ENCODE measurements around the gene USP15. TPM values are rescaled to one million over a fixed set of nuclear protein-coding genes. Genes with fewer than 3 reads are reported as not detected.

The USP15 gene
- total and polyA plus RNA-seq, 9 donors: 35.7 to 152 (median 61.0) TPM

- no peak overlapping the region for H3K27ac ChIP-seq
- H3K4me3 ChIP-seq: no peak overlapping the region
- intact Hi-C loops (cut with DNase I): no loop called here
- no peaks in the 10 kb centered on the region for H3K4me1 ChIP-seq (ENCODE audit: insufficient read depth)
- TF ChIP-seq EP300 (IDR thresholded peaks at IDR 0.05) (no peak), CTCF (IDR thresholded peaks at IDR 0.05) (no peak), POLR2A (IDR thresholded peaks at IDR 0.05) (no peak)
- WGBS, 3 donors: 67 to 79% (median 75%) methylated on average over 2 of the region's 2 CpGs
- H3K36me3 ChIP-seq: no peaks in the 10 kb centered on the region
- no peaks in the 10 kb centered on the region for H3K27me3 ChIP-seq
- no peak for DNase-seq
- H3K9me3 ChIP-seq: no peaks in the 10 kb centered on the region
Observed at GRCh38 chr12:62227091-62227490, 33.1 kb upstream of the USP15 start.

GRCh38 chr12:62230652-62231051 lies 29.6 kb upstream of the USP15 start:
- Histone ChIP-seq H3K9me3 (no peaks in the 10 kb centered on the region), H3K27me3 (no peaks in the 10 kb centered on the region), H3K4me1 (ENCODE audit: insufficient read depth) (no peaks in the 10 kb centered on the region), H3K4me3 (no peak overlapping the region), H3K27ac (no peak overlapping the region), H3K36me3 (no peaks in the 10 kb centered on the region)
- intact Hi-C loops (cut with DNase I): no loop called here
- DNase-seq: no peak
- TF ChIP-seq CTCF (IDR thresholded peaks at IDR 0.05): no peak
- TF ChIP-seq POLR2A (IDR thresholded peaks at IDR 0.05): no peak
- TF ChIP-seq EP300 (IDR thresholded peaks at IDR 0.05): no peak
- 93 to 98% (median 96%) methylated on average over 2 of the region's 2 CpGs for whole genome bisulfite sequencing, 3 donors

GRCh38 chr12:62232143-62232729 lies 28.0 kb upstream of the USP15 start:
- H3K9me3 ChIP-seq: no peaks in the 10 kb centered on the region
- 92 to 95% (median 93%) methylated on average over 3 of the region's 3 CpGs for WGBS, 3 donors
- H3K36me3 ChIP-seq: no peaks in the 10 kb centered on the region
- TF ChIP-seq EP300 (IDR thresholded peaks at IDR 0.05): no peak
- no peak for TF ChIP-seq POLR2A (IDR thresholded peaks at IDR 0.05)
- no peak for TF ChIP-seq CTCF (IDR thresholded peaks at IDR 0.05)
- H3K4me3 ChIP-seq: no peak overlapping the region
- DNase-seq: no peak
- no peaks in the 10 kb centered on the region for H3K27me3 ChIP-seq
- intact Hi-C loops (cut with DNase I): no loop called here
- no peak overlapping the region for H3K27ac ChIP-seq
- no peaks in the 10 kb centered on the region for H3K4me1 ChIP-seq (ENCODE audit: insufficient read depth)

GRCh38 chr12:62233805-62234204 lies 26.4 kb upstream of the USP15 start:
- WGBS, 3 donors: 83 to 96% (median 95%) methylated on average over 2 of the region's 2 CpGs
- no peaks in the 10 kb centered on the region for H3K27me3 ChIP-seq
- H3K36me3 ChIP-seq: no peaks in the 10 kb centered on the region
- no peaks in the 10 kb centered on the region for H3K4me1 ChIP-seq (ENCODE audit: insufficient read depth)
- no peak overlapping the region for H3K27ac ChIP-seq
- H3K9me3 ChIP-seq: no peaks in the 10 kb centered on the region
- DNase-seq: no peak
- H3K4me3 ChIP-seq: no peak overlapping the region
- no peak for TF ChIP-seq EP300 (IDR thresholded peaks at IDR 0.05)
- no peak for TF ChIP-seq POLR2A (IDR thresholded peaks at IDR 0.05)
- TF ChIP-seq CTCF (IDR thresholded peaks at IDR 0.05): no peak
- intact Hi-C loops (cut with DNase I): no loop called here
